Lung microvascular endothelial cell (primary cell): Measurements from ENCODE around the gene ST3GAL5. TPM values are rescaled to one million over a fixed set of nuclear protein-coding genes. Genes with fewer than 3 reads are reported as not detected.
A peak's percentile ranks its signal among the peaks of the same experiment; 100 is the strongest.
"Not testable (repeated sequence)": the region's sequence is repeated elsewhere in the genome, so short reads cannot be mapped to it uniquely, and the experiment has no call there.

Experiments
- DNase-seq, 2 donors: peaks; one replicate each; pipeline versions ENCODE4 v3.0.0 to v3.0.0-alpha.2; 2010; ENCODE audit warnings: low read depth in 2 of 2
- total RNA-seq: library from RNA; depleted of rRNA; stranded (reverse); fragments of >200 nt; gene quantifications from 2 replicates; pipeline ENCODE4 v1.2.1, GENCODE V29; 2014

The ST3GAL5 gene
- total RNA-seq, 1 donor from 2014 or later: 2.2 TPM

DNA sequence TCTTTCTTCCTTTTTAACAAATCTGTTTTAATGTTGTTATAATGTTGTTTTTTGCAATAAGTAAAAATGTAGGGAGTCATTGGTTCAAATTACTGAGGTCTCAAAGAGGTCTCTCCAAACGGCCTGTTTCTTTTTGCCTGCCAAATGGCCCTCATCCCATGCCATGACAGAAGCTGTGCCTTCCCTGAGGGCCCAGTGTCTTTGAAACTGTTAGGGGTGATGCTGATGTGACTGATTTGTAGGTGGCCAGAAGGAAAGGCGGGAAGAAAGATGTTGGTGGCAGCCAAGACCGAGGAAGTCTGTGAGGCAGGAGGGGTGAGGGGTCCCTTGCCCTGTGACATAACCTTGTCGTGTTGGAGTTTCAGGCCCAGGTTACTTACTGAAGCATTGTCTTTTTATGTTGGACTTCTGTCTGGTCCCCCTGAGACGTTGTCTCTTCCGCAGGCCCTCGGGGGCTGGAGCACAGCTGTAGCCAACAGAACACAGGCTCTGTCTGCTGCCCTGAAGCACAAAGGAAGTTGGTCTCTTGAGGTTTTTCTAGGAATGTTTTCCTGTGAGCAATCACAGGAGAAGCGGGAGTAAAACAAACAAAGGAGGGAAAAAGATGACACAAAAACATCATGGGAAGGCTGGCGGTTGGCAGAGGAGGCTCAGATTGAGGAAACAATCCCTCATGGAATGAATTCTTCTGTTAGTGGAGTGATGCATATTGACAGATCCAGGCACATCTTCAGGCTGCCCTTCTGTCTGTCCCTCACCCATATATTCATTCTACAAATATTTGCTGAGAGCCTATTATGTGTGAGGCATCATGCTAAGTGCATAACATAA is 4.9 kb upstream of the ST3GAL5 start:
- DNase-seq: peak in 1 of 2 donors; percentile 41

DNA sequence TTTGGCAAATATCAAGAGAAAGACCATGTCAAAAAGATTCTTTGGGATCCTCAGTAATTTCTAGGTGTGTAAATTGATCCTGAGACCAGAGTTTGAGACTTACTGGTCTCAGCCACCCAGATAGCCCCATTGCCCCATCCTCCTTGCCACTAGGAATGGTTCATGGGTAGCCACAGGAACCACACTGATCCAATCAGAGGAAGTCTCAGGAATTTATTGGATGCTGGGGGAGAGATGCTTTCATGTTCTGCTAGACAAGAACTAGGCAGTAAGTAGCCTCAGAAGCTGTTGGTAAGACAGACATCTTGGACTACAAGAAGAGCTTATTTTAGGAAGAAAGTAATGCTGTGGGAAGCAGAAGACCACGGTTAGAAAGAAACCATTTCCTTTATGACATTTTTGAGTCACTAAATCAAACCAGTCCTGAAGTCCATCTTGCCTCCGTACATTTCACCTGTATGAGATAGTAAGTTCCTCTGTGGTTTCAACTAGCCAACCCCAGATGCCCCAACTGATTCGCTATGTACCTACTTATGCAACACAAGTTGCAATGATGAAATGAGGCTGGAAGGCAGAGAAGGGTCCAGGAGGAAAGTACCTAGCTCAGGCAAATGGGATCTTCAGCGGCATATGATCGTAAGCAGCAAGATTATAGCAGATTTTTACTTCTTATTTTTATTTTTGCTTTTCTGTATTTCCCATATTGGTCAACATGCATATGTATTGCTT is 3.6 kb upstream of the ST3GAL5 start:
- DNase-seq: no peak

- no peak for DNase-seq
Observed at GRCh38 chr2:85890522-85891176, 1.9 kb upstream of the ST3GAL5 start.

GRCh38 chr2:85889627-85890281 is 964 bp upstream of the ST3GAL5 start:
- DNase-seq: no peak

DNA sequence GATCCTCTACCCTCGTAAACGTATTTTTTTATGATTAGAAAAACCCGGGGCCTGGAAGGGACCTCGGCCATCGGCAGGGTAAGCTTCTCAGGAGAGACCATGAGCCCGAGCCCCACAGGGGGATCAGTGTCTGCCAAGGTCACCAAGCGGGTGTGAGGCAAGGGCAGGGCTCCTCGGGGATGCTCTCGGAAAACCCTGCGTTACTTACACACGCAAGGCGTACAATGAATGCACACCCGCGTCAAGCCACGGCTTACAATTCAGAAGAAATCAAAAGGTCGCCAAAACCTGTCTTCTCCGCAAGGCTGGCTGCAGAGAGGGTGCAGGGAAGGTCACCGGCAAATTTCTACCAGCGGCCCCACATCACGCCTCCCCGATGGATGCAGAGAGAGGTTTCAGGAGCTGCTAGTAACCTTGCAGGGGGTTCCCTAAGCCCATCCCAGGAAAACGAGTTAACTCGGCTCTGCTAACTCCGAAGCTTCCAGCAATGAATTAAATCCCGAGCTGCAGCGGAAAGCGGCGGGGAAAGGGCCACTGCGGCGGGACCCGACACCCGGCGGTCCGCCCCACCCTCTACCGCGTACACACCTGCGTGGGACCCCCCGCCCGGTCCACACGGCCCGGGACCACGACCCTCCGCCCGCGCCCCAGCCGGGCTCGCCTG is 638 bp downstream of the ST3GAL5 start:
- peak; percentile 17 to 34 for DNase-seq

GRCh38 chr2:85887566-85888019 is 1.2 kb downstream of the ST3GAL5 start:
- DNase-seq: peak; percentile 62 to 66

DNA sequence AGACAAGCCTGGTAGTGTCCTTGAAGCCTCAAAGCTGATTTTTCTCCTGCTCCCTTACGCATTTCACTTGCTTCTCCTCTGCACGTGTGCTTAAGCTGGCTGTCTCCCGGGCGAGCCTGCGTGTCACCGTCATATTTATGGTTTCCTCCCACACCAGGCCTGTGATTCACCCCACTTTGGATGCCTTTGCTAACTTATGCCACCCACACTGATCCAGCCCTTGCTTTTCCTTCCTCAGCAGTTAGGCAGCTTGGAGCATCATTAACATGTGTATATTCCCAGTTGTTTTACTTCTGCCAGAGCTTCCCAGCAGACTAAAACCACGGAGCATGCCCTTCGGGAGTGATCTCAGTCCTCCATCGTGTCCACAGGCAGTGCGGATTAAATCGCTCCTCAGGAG is 2.2 kb downstream of the ST3GAL5 start:
- DNase-seq: peak; percentile 38 to 88

DNA sequence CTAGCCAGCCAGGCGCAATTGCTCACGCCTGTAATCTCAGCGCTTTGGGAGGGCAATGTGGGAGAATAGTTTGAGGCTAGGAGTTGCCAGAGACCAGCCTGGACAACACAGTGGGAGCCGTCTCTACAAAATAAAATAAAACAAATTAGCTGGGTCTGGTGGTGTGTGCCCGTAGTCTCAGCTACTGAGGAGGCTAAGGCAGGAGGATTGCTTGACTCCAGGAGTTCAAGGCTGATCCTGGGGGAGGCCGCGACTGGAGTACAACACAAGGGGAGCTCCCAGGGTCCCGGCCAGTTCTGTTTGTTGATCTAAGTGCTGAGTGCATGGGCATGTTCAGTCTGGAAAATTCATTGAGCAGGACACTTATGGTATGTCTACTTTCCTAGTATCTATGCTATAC is 2.6 kb downstream of the ST3GAL5 start:
- DNase-seq: no peak

- DNase-seq: not testable (repeated sequence)
Observed at GRCh38 chr2:85881781-85882180, 7.0 kb downstream of the ST3GAL5 start.

GRCh38 chr2:85880716-85881328 is 8.0 kb downstream of the ST3GAL5 start:
- DNase-seq: not testable (repeated sequence)

DNA sequence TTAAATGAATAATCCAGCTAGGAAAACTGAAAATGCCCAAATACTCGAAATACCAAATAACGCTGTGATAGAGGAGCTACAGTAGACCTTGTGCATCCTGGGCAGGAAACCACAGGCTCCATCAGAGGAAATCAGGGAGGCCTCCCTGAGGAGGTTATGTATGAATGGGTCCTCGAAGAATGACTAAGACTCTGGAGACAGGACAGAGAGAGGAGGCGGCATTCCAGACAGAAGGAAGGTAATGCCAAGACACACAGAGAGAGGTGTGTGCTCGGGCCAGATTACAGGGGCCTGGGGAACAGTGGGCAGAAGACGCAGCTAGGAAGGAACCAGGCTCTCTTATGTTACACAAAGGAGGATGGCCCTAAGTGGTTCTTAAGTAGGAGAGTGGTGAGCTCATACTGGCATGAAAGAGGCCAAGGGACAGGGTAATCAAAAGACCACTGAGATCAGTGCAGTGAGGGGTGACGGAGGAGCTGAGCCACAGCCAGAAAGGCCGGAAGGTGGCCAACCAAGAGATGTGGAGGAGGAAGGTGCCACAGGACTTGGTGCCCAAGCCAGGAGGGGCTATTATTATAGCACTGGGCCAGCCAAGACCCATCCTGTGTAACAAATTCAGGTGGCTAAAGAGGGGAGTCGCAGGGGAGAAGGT is 9.9 kb downstream of the ST3GAL5 start:
- peak in 1 of 2 donors; percentile 71 for DNase-seq

DNA sequence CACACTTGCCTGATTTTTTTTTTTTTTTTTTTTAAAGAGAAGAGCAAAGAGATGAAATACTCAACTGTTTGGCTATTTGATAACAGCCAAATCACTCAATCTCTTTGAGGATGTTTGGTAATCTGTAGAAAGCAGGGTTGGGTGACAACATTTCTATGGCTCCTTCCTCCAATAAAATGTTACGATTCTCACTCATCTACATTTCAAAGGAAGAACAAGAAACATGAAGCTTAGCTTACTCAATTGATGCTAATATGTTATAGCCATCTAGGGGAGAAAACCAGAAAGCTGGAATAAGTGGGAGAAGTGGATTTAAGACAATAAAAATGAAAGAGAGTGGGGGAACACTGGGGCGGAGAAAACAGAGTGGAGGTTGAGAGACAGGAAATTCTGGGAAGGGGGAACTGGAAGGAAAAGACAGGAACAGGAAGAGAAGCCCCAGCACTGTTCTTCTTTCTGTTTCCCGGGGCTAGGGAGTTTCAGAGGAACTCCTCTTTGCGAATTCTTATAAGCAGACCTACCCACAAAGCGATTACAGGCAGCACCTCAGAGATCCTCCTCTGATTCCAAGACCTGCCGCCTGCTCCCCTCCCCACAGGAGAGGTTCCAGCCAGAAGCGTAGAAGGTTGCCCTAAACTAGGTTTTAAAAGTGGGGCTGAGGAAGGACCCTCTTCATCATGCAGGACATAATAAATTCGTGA is 13.3 kb downstream of the ST3GAL5 start:
- DNase-seq: no peak

- DNase-seq: no peak
Observed at GRCh38 chr2:85873679-85874078, 15.1 kb downstream of the ST3GAL5 start.

DNA sequence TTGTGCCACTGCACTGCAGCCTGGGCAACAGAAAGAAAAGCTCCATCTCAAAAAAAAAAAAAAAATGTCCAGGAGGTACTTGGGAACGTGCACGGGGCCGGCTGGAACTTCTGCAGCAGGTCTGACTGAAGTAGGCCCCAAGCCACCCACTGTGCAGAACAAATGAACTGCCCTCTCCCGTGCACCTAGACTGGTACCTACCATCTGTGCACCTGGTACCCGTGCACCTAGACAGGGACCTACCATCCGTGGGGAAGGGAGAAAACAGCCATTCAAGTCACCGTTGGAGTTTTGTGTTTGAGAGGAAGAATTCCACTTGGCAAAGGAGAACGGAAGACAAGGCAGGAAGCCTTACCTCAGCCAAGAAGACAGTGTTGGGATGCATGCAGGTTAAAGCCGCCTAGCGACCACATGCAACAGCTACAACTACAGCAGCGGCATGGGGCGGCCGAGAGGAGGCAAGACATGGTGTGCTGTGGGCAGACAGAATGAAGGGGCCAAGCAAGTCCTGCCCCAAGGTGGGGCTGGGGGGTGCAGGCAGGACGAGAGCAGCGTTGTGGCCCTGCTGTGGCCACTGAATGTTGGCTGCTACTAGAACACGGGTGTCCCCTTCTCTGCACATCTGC is 16.1 kb downstream of the ST3GAL5 start:
- DNase-seq: peak in 1 of 2 donors; percentile 32

DNA sequence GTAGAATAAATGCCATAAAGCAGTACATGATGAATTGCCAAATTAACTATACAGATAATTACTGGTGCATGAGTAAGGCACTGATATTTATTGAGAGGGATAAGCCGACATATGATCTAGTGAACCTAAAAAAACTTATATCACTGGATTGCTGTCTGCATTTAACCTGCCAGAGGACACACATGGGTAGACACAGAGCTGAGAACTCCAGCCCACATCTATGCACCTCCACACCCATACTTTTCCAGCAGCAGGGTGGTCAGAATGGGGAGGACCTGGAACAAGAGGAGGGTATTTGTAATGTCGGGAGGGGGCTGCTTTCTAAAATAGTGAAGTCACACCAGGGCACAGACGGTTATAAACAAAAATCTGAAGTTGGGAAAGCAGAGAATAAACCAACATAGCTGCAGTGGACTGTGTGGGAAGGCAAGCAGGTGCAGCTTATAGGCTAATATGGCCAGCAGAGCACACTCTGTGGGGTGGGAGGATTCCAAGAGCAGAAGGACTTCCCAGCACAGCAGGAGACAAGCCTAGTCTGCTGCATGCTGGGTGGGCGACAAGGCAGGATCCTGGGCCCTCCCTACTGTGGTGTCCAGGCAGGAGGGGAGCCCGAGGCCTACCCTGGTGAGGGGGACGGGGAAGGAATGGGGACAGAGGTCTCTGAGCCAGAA is 17.2 kb downstream of the ST3GAL5 start:
- no peak for DNase-seq

DNA sequence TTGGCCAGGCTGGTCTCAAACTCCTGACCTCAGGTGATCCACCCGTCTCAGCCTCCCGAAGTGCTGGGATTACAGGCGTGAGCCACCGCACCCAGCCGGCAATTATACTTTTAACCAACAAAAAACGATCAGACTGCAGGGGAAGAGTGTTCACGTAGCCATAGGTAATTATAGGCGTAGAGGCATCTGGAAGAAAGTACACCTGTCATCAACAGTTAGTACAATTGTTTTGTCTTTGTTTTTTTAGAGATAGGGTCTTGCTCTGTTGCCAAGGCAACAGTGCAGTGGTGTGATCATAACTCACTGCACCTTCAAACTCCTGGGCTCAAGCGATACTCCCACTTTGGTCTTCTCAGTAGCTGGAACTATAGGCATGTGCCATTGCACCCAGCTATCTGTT is 20.0 kb downstream of the ST3GAL5 start:
- DNase-seq: no peak

GRCh38 chr2:85867556-85868292 is 21.1 kb downstream of the ST3GAL5 start:
- no peak for DNase-seq

DNA sequence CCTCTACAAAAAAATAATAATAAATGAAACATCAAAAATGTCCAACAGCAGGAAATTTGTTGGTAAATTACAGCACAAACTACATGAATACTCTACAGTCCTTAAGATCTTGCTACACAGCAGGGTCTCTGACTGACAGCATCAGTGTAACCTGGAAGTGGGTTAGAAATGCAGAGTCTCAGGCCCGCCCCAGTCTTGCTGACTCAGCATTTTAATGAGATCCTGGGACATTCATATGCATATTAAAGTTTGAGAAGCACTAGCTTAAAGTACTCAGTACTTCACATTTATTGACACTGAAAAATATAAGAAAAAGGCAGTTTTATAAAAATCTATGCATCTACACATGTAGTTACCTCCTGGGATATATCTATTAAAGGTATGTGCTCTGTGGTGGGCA is 21.7 kb downstream of the ST3GAL5 start:
- DNase-seq: no peak
